ENCODE data around the gene MORN1. TPM values are rescaled to one million over a fixed set of nuclear protein-coding genes. Genes with fewer than 3 reads are reported as not detected.

MORN1 gene
- total and polyA plus RNA-seq, 2 of the 8 experiments (the other 6 are each of a cell fraction or from before 2014, with no cell fraction given), result 5.0 to 9.1 TPM

DNA sequence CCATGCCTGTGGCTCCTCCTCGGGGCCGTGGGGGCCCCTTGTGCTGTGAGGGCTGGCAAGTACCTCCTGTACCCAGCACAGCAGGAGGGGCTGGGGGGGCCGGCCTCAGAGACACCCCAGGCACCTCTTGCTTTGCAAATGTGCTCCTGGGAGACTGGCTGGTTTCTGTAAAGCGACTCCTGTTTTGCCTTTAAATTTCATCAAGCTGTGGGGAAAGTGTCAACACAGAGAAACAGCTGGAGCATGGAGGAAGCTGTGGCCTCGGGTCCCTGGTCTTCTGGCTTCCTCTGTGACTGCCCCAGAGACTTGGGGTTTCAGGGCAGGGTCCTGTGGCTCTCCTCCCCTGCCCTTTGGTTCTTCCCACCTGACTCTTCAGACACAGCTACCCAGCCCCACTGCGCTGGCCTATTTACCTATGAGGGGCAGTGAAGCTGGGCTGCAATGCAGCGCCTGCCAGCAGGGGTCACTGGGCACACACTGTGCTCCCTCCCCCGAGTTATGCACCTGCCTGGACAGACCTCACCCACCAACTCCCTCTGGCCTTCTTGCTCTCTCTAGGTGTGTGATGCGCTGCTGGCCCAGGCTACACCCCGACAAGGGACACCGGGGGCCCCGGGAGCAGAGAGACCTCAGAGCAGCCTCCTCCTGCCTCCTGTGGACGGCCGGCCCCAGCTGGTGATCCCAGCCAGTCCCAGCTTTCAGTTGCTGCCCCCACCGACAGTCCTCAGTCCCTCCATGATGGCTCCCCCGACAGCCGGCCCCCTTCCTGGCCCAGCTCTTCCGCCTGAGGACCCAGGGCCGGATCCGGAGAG, 38.6 kb upstream of the MORN1 start:
- WGBS, 2 experiments (ENCODE audit: extremely low coverage in 1 of 2, insufficient coverage in 1 of 2, insufficient read length in 1 of 2, insufficient replicate concordance in 2 of 2, low coverage in 1 of 2, low lambda C conversion rate in 2 of 2, missing lambda C conversion rate in 1 of 2), result 86% methylated on average over 20 of the region's 20 CpGs; no CpG with 5 or more reads in 1 of the 2 experiments
- Histone ChIP-seq H4K5ac (ENCODE audit: insufficient read length, low read depth, low read length) (no peak overlapping the region), H3K4me2 (ENCODE audit: insufficient read depth in 1 of 2, low read depth in 2 of 2, low read length in 2 of 2) (no peak overlapping the region), H3K4me3 (ENCODE audit: extremely low read depth in 1 of 4, insufficient read depth in 2 of 4, low read depth in 3 of 4, low read length in 4 of 4) (no peak overlapping the region), H2AFZ (ENCODE audit: low read length) (no peak overlapping the region), H3K9me3 (ENCODE audit: insufficient read depth in 2 of 2, low read depth in 1 of 2, low read length in 1 of 2) (peaks cover 11 to 27% of the 10 kb centered on the region in 2 experiments; a peak in 3 of 4 replicates), H3K9ac (replicated peaks in 1 of 4; ENCODE audit: extremely low read depth in 1 of 4, low read depth in 3 of 4, low read length in 3 of 4) (no peak overlapping the region), H3K23me2 (ENCODE audit: low read depth, low read length) (no peaks in the 10 kb centered on the region), H2BK120ac (replicated peaks; ENCODE audit: low read depth, low read length) (no peak overlapping the region), H3K27me3 (replicated peaks in 1 of 4; ENCODE audit: control insufficient read depth in 3 of 4, extremely low read depth in 1 of 4, insufficient read depth in 3 of 4, low read length in 3 of 4) (0 out of 7 replicates have a peak, but pooled peaks cover 0 to 2% (median 0%) of the 10 kb centered on the region in 4 experiments), H3K79me1 (ENCODE audit: low read depth, low read length) (no peaks in the 10 kb centered on the region), H3K79me2 (ENCODE audit: control insufficient read depth in 1 of 2, insufficient read depth in 2 of 2, low read length in 2 of 2) (no peaks in the 10 kb centered on the region), H2BK15ac (ENCODE audit: low read length) (no peak overlapping the region), H2AK5ac (ENCODE audit: low read depth, low read length) (no peak overlapping the region), H2BK12ac (ENCODE audit: low read depth, low read length) (no peak overlapping the region), H2BK20ac (ENCODE audit: low read length) (no peak overlapping the region), H4K91ac (replicated peaks; ENCODE audit: insufficient read length, low read length) (no peak overlapping the region), H3K27ac (ENCODE audit: low read depth, low read length) (no peak overlapping the region), H3K14ac (ENCODE audit: insufficient read length) (no peak overlapping the region), H4K8ac (ENCODE audit: extremely low read depth, insufficient read depth, low read length) (no peak overlapping the region), H3K18ac (ENCODE audit: extremely low read depth, low read length) (no peak overlapping the region), H2BK5ac (ENCODE audit: low read depth, low read length) (no peak overlapping the region), H3K4me1 (replicated peaks in 1 of 4; ENCODE audit: control insufficient read depth in 3 of 4, insufficient read depth in 4 of 4, low read length in 3 of 4) (no peaks in the 10 kb centered on the region), H3K36me3 (ENCODE audit: control insufficient read depth in 2 of 4, insufficient read depth in 4 of 4, low read length in 3 of 4) (no peaks in the 10 kb centered on the region), H3K4ac (replicated peaks; ENCODE audit: insufficient read length, low read depth, low read length) (no peak overlapping the region), H3K56ac (replicated peaks; ENCODE audit: insufficient read length, low read depth, low read length) (no peak overlapping the region), H3K23ac (ENCODE audit: insufficient read length) (no peak overlapping the region), H4K20me1 (replicated peaks in 1 of 2; ENCODE audit: control insufficient read depth in 1 of 2, insufficient read depth in 2 of 2, low read length in 2 of 2) (peaks cover 0 to 1% of the 10 kb centered on the region in 2 experiments)
- DNase-seq (ENCODE audit: low read depth in 1 of 2, low spot score in 2 of 2) (no peak), FAIRE-seq (no peak)
- CTCF ChIA-PET (ENCODE audit: partially characterized antibody), result interaction anchor here (0.6 to 4.2 kb wide), 21 partner anchors 11 to 1185 kb away, joined by 3 to 48 read pairs (median 4); no protein-coding TSS in a partner anchor
- POLR2A ChIA-PET (ENCODE audit: partially characterized antibody), result no interaction called here
- TF ChIP-seq, protein P1, sequence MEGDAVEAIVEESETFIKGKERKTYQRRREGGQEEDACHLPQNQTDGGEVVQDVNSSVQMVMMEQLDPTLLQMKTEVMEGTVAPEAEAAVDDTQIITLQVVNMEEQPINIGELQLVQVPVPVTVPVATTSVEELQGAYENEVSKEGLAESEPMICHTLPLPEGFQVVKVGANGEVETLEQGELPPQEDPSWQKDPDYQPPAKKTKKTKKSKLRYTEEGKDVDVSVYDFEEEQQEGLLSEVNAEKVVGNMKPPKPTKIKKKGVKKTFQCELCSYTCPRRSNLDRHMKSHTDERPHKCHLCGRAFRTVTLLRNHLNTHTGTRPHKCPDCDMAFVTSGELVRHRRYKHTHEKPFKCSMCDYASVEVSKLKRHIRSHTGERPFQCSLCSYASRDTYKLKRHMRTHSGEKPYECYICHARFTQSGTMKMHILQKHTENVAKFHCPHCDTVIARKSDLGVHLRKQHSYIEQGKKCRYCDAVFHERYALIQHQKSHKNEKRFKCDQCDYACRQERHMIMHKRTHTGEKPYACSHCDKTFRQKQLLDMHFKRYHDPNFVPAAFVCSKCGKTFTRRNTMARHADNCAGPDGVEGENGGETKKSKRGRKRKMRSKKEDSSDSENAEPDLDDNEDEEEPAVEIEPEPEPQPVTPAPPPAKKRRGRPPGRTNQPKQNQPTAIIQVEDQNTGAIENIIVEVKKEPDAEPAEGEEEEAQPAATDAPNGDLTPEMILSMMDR (IDR thresholded peaks at IDR 0.05; ENCODE audit: control extremely low read depth in 1 of 3, insufficient read depth in 1 of 3, low read depth in 1 of 3, low read length in 3 of 3), result peak in 2 of 3 experiments; percentile 44 to 69; a peak in 3 of 4 replicates
- TF ChIP-seq RAD21 (IDR thresholded peaks at IDR 0.05 in 1 of 2, conservative IDR thresholded peaks at IDR 0.05 in 1 of 2; ENCODE audit: low read depth in 2 of 2, low read length in 2 of 2) (peak; percentile 46 to 55), KDM1A (IDR thresholded peaks at IDR 0.05; ENCODE audit: borderline replicate concordance, low read length) (0 out of 2 replicates have a peak, but pooled peaks have one; percentile 20), ASH2L (IDR thresholded peaks at IDR 0.05; ENCODE audit: low read length) (no peak)

Data from H1 (cell line).